ENCODE results near the gene RNF220. TPM values are rescaled to one million over a fixed set of nuclear protein-coding genes. Genes with fewer than 3 reads are reported as not detected.

RNF220 gene
- total and polyA plus RNA-seq, 2 of the 4 experiments (the other 2 are of a cell fraction) = 71.8 to 77.1 TPM

DNA sequence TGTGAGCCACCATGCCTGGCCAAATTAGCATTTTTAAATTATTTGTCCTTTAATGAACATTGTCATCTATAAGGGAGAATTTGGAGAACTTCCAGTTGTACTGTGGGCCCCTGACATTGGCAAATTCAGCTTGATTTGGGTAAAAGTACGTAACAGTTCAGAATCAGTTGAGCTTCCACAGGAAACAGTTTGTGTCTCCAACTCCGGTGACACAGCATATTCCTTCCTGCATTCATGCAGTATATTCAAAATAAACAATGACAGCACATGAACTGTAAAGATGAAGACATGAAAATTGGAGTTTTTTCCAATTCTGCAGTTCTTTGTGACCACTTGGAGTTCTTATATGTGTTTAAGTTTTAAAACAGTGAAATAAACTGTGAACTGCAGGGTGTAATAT lies 28.2 kb downstream of the RNF220 start:
- Histone ChIP-seq H3K4me1 (ENCODE audit: control insufficient read depth, insufficient read depth, low read length) (no peaks in the 10 kb centered on the region), H2AFZ (replicated peaks; ENCODE audit: low read length, poor library complexity) (no peak overlapping the region), H2BK20ac (ENCODE audit: low read depth, low read length) (no peak overlapping the region), H3K27me3 (ENCODE audit: control insufficient read depth, insufficient read depth, low read length) (peaks cover 24% of the 10 kb centered on the region), H3K23ac (ENCODE audit: low read depth, low read length) (no peak overlapping the region), H2AK9ac (replicated peaks; ENCODE audit: low read depth, low read length, poor library complexity) (no peak overlapping the region), H4K91ac (ENCODE audit: insufficient read depth, low read depth, low read length) (no peak overlapping the region), H3K14ac (replicated peaks; ENCODE audit: low read depth, low read length) (no peak overlapping the region), H2BK120ac (ENCODE audit: low read depth, low read length) (no peak overlapping the region), H3K4ac (ENCODE audit: low read depth, low read length) (no peak overlapping the region), H3K4me2 (ENCODE audit: low read depth, low read length) (no peak overlapping the region), H3K9me1 (ENCODE audit: insufficient read depth, low read length) (no peaks in the 10 kb centered on the region), H4K20me1 (ENCODE audit: insufficient read depth, low read length) (no peaks in the 10 kb centered on the region), H3K9ac (ENCODE audit: low read depth, low read length) (no peak overlapping the region), H2AK5ac (ENCODE audit: low read depth, low read length) (no peak overlapping the region), H3K9me3 (ENCODE audit: control insufficient read depth, insufficient read depth, low read length) (no peaks in the 10 kb centered on the region), H3K4me3 (ENCODE audit: insufficient read depth, low read depth, low read length) (no peak overlapping the region), H3K56ac (ENCODE audit: extremely low read depth, insufficient read depth, low read length) (no peak overlapping the region), H4K5ac (ENCODE audit: low read depth, low read length) (no peak overlapping the region), H3K36me3 (ENCODE audit: control insufficient read depth, insufficient read depth, low read length) (no peaks in the 10 kb centered on the region), H4K8ac (ENCODE audit: low read depth in 2 of 2, low read length in 2 of 2) (no peak overlapping the region), H2BK5ac (ENCODE audit: low read depth, low read length, poor library complexity, severe bottlenecking) (no peak overlapping the region), H3K27ac (ENCODE audit: insufficient read depth, low read length) (no peak overlapping the region), H2BK15ac (ENCODE audit: low read depth, low read length) (no peak overlapping the region), H3K18ac (ENCODE audit: low read depth, low read length) (no peak overlapping the region), H3K79me1 (ENCODE audit: low read depth in 1 of 2, low read length in 2 of 2) (no peaks in the 10 kb centered on the region)
- BruUV-seq (replicated peaks) = no TSS peak
- ATAC-seq (ENCODE audit: low read depth) = peak; percentile 48; the same call in 1 of the 2 replicates
- intact Hi-C loops (cut with micrococcal nuclease) = no loop called here
- no CpG with 5 or more reads among the region's 2 CpGs for WGBS, 2 experiments (ENCODE audit: extremely low coverage in 2 of 2, insufficient read length in 1 of 2)
- TF ChIP-seq POLR2A (IDR thresholded peaks at IDR 0.05; ENCODE audit: low read depth, low read length) = no peak
- TF ChIP-seq NFE2L2 (IDR thresholded peaks at IDR 0.05; ENCODE audit: low read depth, low read length) = peak; percentile 78
- DNase-seq = peak; percentile 56
- POLR2A ChIA-PET (ENCODE audit: unreplicated experiment) = no interaction called here
- CTCF ChIA-PET = no interaction called here
- dilution Hi-C loops (cut with HindIII; ENCODE audit: low sequenced_read_pairs, unreplicated experiment) = no loop called here
- in situ Hi-C loops (cut with MboI; ENCODE audit: low sequenced_read_pairs) = no loop called here
